H1 (cell line): ENCODE results near the gene ENPP3. TPM values are rescaled to one million over a fixed set of nuclear protein-coding genes. Genes with fewer than 3 reads are reported as not detected.

ENCODE experiments used
- CTCF ChIA-PET: fragments of 300-600 bp; sonication (Branson Sonifier 250); formaldehyde crosslinking; loops from one replicate; lab custom pipeline; 2021; ENCODE audit not compliant: partially characterized antibody; lab: Charles Lee
- POLR2A ChIA-PET: fragments of 300-600 bp; sonication (Branson Sonifier 250); formaldehyde crosslinking; loops from one replicate; lab custom pipeline; 2021; ENCODE audit warnings: inconsistent platforms; ENCODE audit not compliant: partially characterized antibody; lab: Charles Lee
- DNase-seq, 2 experiments: peaks; one replicate each; pipeline versions ENCODE4 v3.0.0 to v3.0.0-alpha.2; 2010 to 2022; ENCODE audit warnings: low spot score in 2 of 2, low read depth in 1 of 2, mixed read lengths in 1 of 2
- FAIRE-seq: peaks from 2 replicates; lab custom pipeline; 2011; peaks lifted over from hg19 to GRCh38; lab: Jason Lieb, UNC
- H2AFZ ChIP-seq: 2 replicates; pipeline ENCODE4 v1.8.1; 2012; ENCODE audit warnings: low read length, inconsistent platforms
- H2AK5ac ChIP-seq: 2 replicates; pipeline ENCODE4 v1.6.1; 2013; ENCODE audit warnings: low read depth, low read length
- H2BK120ac ChIP-seq: replicated peaks from 2 replicates; pipeline ENCODE3; 2013; ENCODE audit warnings: low read depth, low read length, inconsistent platforms
- H2BK12ac ChIP-seq: 2 replicates; pipeline ENCODE4 v1.6.1; 2013; ENCODE audit warnings: low read depth, low read length
- H2BK15ac ChIP-seq: 2 replicates; pipeline ENCODE4 v1.6.1; 2013; ENCODE audit warnings: low read length
- H2BK20ac ChIP-seq: 2 replicates; pipeline ENCODE4 v1.6.1; 2013; ENCODE audit warnings: low read length
- H2BK5ac ChIP-seq: 2 replicates; pipeline ENCODE4 v1.6.1; 2013; ENCODE audit warnings: low read depth, low read length
- H3K14ac ChIP-seq: 2 replicates; pipeline ENCODE4 v1.6.1; 2013; ENCODE audit warnings: inconsistent platforms; ENCODE audit not compliant: insufficient read length
- H3K18ac ChIP-seq: 2 replicates; pipeline ENCODE4 v1.6.1; 2013; ENCODE audit warnings: low read length; ENCODE audit errors: extremely low read depth
- H3K23ac ChIP-seq: 2 replicates; pipeline ENCODE4 v1.6.1; 2013; ENCODE audit warnings: inconsistent platforms; ENCODE audit not compliant: insufficient read length
- H3K23me2 ChIP-seq: 2 replicates; pipeline ENCODE4 v1.6.1; 2013; ENCODE audit warnings: low read depth, low read length
- H3K27ac ChIP-seq: 2 replicates; pipeline ENCODE4 v1.6.1; 2011; ENCODE audit warnings: low read depth, low read length, inconsistent platforms
- H3K27me3 ChIP-seq, 4 experiments: replicated peaks in 1 of 4; 1 replicate in 1 of 4; 2 replicates in 3 of 4; pipeline versions ENCODE4 v1.6.1 to v1.8.1; 2011 to 2013; ENCODE audit warnings: low read length in 3 of 4, mild to moderate bottlenecking in 3 of 4, inconsistent platforms in 2 of 4, mixed read lengths in 2 of 4, moderate library complexity in 1 of 4; ENCODE audit not compliant: control insufficient read depth in 3 of 4, insufficient read depth in 3 of 4; ENCODE audit errors: extremely low read depth in 1 of 4
- H3K36me3 ChIP-seq, 4 experiments: 2 replicates each; pipeline versions ENCODE4 v1.6.1 to v1.8.1; 2011 to 2013; ENCODE audit warnings: mild to moderate bottlenecking in 4 of 4, low read length in 3 of 4, moderate library complexity in 2 of 4, control low read depth in 1 of 4, inconsistent platforms in 1 of 4; ENCODE audit not compliant: insufficient read depth in 4 of 4, control insufficient read depth in 2 of 4
- H3K4ac ChIP-seq: replicated peaks from 2 replicates; pipeline ENCODE3; 2013; ENCODE audit warnings: low read length, low read depth, mixed read lengths, inconsistent platforms; ENCODE audit not compliant: insufficient read length
- H3K4me1 ChIP-seq, 4 experiments: replicated peaks in 1 of 4; 1 replicate in 1 of 4; 2 replicates in 3 of 4; pipeline versions ENCODE4 v1.6.1 to v1.8.1; 2011 to 2013; ENCODE audit warnings: low read length in 3 of 4, inconsistent platforms in 2 of 4, mixed read lengths in 1 of 4; ENCODE audit not compliant: insufficient read depth in 4 of 4, control insufficient read depth in 3 of 4
- H3K4me2 ChIP-seq, 2 experiments: 2 replicates each; pipeline versions ENCODE4 v1.6.1 to v1.8.1; 2011 to 2013; ENCODE audit warnings: low read depth in 2 of 2, low read length in 2 of 2, control low read depth in 1 of 2, inconsistent platforms in 1 of 2, mild to moderate bottlenecking in 1 of 2; ENCODE audit not compliant: insufficient read depth in 1 of 2
- H3K4me3 ChIP-seq, 4 experiments: fragments of 200-600, 300-600 bp in 1 of 4; sonication (generic), shearing (Covaris generic), sonication (Bioruptor Twin) in 1 of 4; 2 replicates each; pipeline versions ENCODE4 v1.5.1 to v1.8.1; 2011 to 2016; ENCODE audit warnings: low read length in 4 of 4, low read depth in 3 of 4, control low read depth in 2 of 4, inconsistent platforms in 2 of 4, mild to moderate bottlenecking in 2 of 4, mixed read lengths in 1 of 4, moderate library complexity in 1 of 4; ENCODE audit not compliant: insufficient read depth in 2 of 4; ENCODE audit errors: extremely low read depth in 1 of 4
- H3K56ac ChIP-seq: replicated peaks from 2 replicates; pipeline ENCODE3; 2013; ENCODE audit warnings: low read depth, mild to moderate bottlenecking, mixed read lengths, low read length, inconsistent platforms; ENCODE audit not compliant: insufficient read length
- H3K79me1 ChIP-seq: 2 replicates; pipeline ENCODE4 v1.6.1; 2013; ENCODE audit warnings: low read depth, low read length, control low read depth
- H3K79me2 ChIP-seq, 2 experiments: 2 replicates each; pipeline versions ENCODE4 v1.6.1 to v1.8.1; 2012 to 2013; ENCODE audit warnings: low read length in 2 of 2, mild to moderate bottlenecking in 2 of 2, inconsistent platforms in 1 of 2; ENCODE audit not compliant: insufficient read depth in 2 of 2, control insufficient read depth in 1 of 2
- H3K9ac ChIP-seq, 4 experiments: replicated peaks in 1 of 4; 1 replicate in 1 of 4; 2 replicates in 3 of 4; pipeline versions ENCODE4 v1.6.1 to v1.8.1; 2011 to 2013; ENCODE audit warnings: low read depth in 3 of 4, low read length in 3 of 4, control low read depth in 2 of 4, mild to moderate bottlenecking in 2 of 4, moderate library complexity in 2 of 4, inconsistent platforms in 1 of 4; ENCODE audit errors: extremely low read depth in 1 of 4
- H3K9me3 ChIP-seq, 2 experiments: 2 replicates each; pipeline versions ENCODE4 v1.6.1 to v1.8.1; 2012 to 2013; ENCODE audit warnings: mild to moderate bottlenecking in 2 of 2, moderate library complexity in 2 of 2, control low read depth in 1 of 2, inconsistent platforms in 1 of 2, low read depth in 1 of 2, low read length in 1 of 2, mixed read lengths in 1 of 2; ENCODE audit not compliant: insufficient read depth in 2 of 2
- H4K20me1 ChIP-seq, 2 experiments: replicated peaks in 1 of 2; 2 replicates each; pipeline versions ENCODE3 to v1.8.1; 2011 to 2013; ENCODE audit warnings: inconsistent platforms in 2 of 2, low read length in 2 of 2, mild to moderate bottlenecking in 1 of 2; ENCODE audit not compliant: insufficient read depth in 2 of 2, control insufficient read depth in 1 of 2
- H4K5ac ChIP-seq: 2 replicates; pipeline ENCODE4 v1.6.1; 2013; ENCODE audit warnings: low read length, low read depth, mixed read lengths, inconsistent platforms; ENCODE audit not compliant: insufficient read length
- H4K8ac ChIP-seq: 2 replicates; pipeline ENCODE4 v1.8.0; 2013; ENCODE audit warnings: mild to moderate bottlenecking, moderate library complexity, low read length, inconsistent platforms; ENCODE audit not compliant: insufficient read depth; ENCODE audit errors: extremely low read depth
- H4K91ac ChIP-seq: replicated peaks from 2 replicates; pipeline ENCODE3; 2013; ENCODE audit warnings: low read length, mixed read lengths, inconsistent platforms; ENCODE audit not compliant: insufficient read length
- BRCA1 ChIP-seq: IDR thresholded peaks from 2 replicates; pipeline ENCODE4 v1.6.1; 2012; ENCODE audit warnings: low read depth, low read length, improper control_type of control experiment
- CREB1 ChIP-seq: IDR thresholded peaks from 2 replicates; pipeline ENCODE4 v1.6.1; 2012; ENCODE audit warnings: inconsistent platforms
- HDAC6 ChIP-seq: IDR thresholded peaks from one replicate; pipeline ENCODE4 v1.7.1; 2012; ENCODE audit warnings: low read depth, mild to moderate bottlenecking, inconsistent platforms, low read length, moderate library complexity
- RAD21 ChIP-seq, 2 experiments: IDR thresholded peaks in 1 of 2; conservative IDR thresholded peaks in 1 of 2; 2 replicates each; pipeline ENCODE4 v1.6.1; 2011; ENCODE audit warnings: low read depth in 2 of 2, low read length in 2 of 2, improper control_type of control experiment in 1 of 2, inconsistent platforms in 1 of 2, mild to moderate bottlenecking in 1 of 2, moderate library complexity in 1 of 2
- SAP30 ChIP-seq: fragments of 300-600 bp; sonication (generic); IDR thresholded peaks from 2 replicates; pipeline ENCODE4 v1.7.1; 2012; ENCODE audit warnings: low read length, moderate library complexity, mild to moderate bottlenecking, inconsistent platforms; ENCODE audit not compliant: insufficient read depth, insufficient replicate concordance
- SP1 ChIP-seq: IDR thresholded peaks from 2 replicates; pipeline ENCODE4 v1.6.1; 2011; ENCODE audit warnings: low read depth, low read length
- SP2 ChIP-seq: IDR thresholded peaks from 2 replicates; pipeline ENCODE4 v1.6.1; 2012; ENCODE audit warnings: mild to moderate bottlenecking, low read length, inconsistent platforms
- WGBS, 2 experiments: shearing (Covaris generic) in 1 of 2; methylation state at CpG; one replicate each; pipeline versions ENCODE4 v1.1.6 to v1.1.7; 2013 to 2015; ENCODE audit warnings: low lambda C conversion rate in 2 of 2, mixed read lengths in 2 of 2, inconsistent platforms in 1 of 2, low coverage in 1 of 2, missing lambda C conversion rate in 1 of 2; ENCODE audit not compliant: insufficient replicate concordance in 2 of 2, insufficient coverage in 1 of 2, insufficient read length in 1 of 2; ENCODE audit errors: extremely low coverage in 1 of 2, missing lambda C conversion rate in 1 of 2; 5-methylcytosine and 5-hydroxymethylcytosine counted together
- polyA plus RNA-seq, 7 experiments: library from polyadenylated mRNA; depleted of rRNA in 3 of 7; stranded (reverse) in 5 of 7; unstranded in 2 of 7; fragments of >200 nt in 5 of 7; fragments of 200-250 nt in 2 of 7; gene quantifications; 1 replicate in 5 of 7; 2 replicates in 1 of 7; 4 replicates in 1 of 7; pipeline versions ENCODE4 v1.2.1 to v1.2.3, GENCODE V29; 2011 to 2013; ENCODE audit warnings: missing spikeins in 2 of 7, mixed read lengths in 2 of 7
- total RNA-seq: library from RNA; stranded (reverse); fragmentation: NEBNext Ultra II Directional; extraction: Animal tissue kit (Norgen Biotek cat#: 25700); gene quantifications from 2 replicates; pipeline ENCODE4 v1.2.1, GENCODE V29; 2021

ENPP3 gene
- total and polyA plus RNA-seq, 2 of the 8 experiments (the other 6 are each of a cell fraction or from before 2014, with no cell fraction given), result 0.11 TPM; not detected in 1

GRCh38 chr6:131642987-131643611 lies 6.0 kb downstream of the ENPP3 start:
- FAIRE-seq, result no peak
- CTCF ChIA-PET, result interaction anchor here (0.6 kb wide), 1 partner anchor 1761 kb away, joined by 3 read pairs; no protein-coding TSS in a partner anchor
- TF ChIP-seq RAD21 (IDR thresholded peaks at IDR 0.05 in 1 of 2, conservative IDR thresholded peaks at IDR 0.05 in 1 of 2; ENCODE audit: low read depth in 2 of 2, low read length in 2 of 2) (no peak), SP2 (no peak), BRCA1 (no peak), SAP30 (no peak), CREB1 (no peak), HDAC6 (no peak), SP1 (no peak)

More at GRCh38 chr6:131642987-131643611, 6.0 kb downstream of the ENPP3 start:
- H2BK5ac ChIP-seq, result no peak overlapping the region
- H4K20me1 ChIP-seq, result no peaks in the 10 kb centered on the region
- H2BK15ac ChIP-seq, result no peak overlapping the region
- H3K4me3 ChIP-seq, result no peak overlapping the region
- H3K27ac ChIP-seq, result no peak overlapping the region
- H3K9ac ChIP-seq, result no peak overlapping the region
- no peaks in the 10 kb centered on the region for H3K4me1 ChIP-seq
- no peaks in the 10 kb centered on the region for H3K36me3 ChIP-seq
- H3K9me3 ChIP-seq, result no peaks in the 10 kb centered on the region
- H2AK5ac ChIP-seq, result no peak overlapping the region
- no peak for DNase-seq
- no peaks in the 10 kb centered on the region for H3K27me3 ChIP-seq
- no peak overlapping the region for H3K23ac ChIP-seq
- H3K79me1 ChIP-seq, result no peaks in the 10 kb centered on the region
- no peak overlapping the region for H2AFZ ChIP-seq
- H4K5ac ChIP-seq, result no peak overlapping the region
- no peak overlapping the region for H3K56ac ChIP-seq
- H4K91ac ChIP-seq, result no peak overlapping the region
- POLR2A ChIA-PET, result no interaction called here
- no peak overlapping the region for H3K4ac ChIP-seq
- H2BK12ac ChIP-seq, result no peak overlapping the region
- H2BK120ac ChIP-seq, result no peak overlapping the region
- no peak overlapping the region for H3K18ac ChIP-seq
- H4K8ac ChIP-seq, result no peak overlapping the region
- 89 to 100% methylated on average over 1 to 3 of the region's 3 CpGs for WGBS, 2 experiments
- no peaks in the 10 kb centered on the region for H3K79me2 ChIP-seq
- H2BK20ac ChIP-seq, result no peak overlapping the region
- peaks cover 2% of the 10 kb centered on the region; the same call in 1 of the 2 replicates for H3K23me2 ChIP-seq
- H3K14ac ChIP-seq, result no peak overlapping the region
- no peak overlapping the region for H3K4me2 ChIP-seq
